Measurements from ENCODE around the gene SHISA6.

DNA sequence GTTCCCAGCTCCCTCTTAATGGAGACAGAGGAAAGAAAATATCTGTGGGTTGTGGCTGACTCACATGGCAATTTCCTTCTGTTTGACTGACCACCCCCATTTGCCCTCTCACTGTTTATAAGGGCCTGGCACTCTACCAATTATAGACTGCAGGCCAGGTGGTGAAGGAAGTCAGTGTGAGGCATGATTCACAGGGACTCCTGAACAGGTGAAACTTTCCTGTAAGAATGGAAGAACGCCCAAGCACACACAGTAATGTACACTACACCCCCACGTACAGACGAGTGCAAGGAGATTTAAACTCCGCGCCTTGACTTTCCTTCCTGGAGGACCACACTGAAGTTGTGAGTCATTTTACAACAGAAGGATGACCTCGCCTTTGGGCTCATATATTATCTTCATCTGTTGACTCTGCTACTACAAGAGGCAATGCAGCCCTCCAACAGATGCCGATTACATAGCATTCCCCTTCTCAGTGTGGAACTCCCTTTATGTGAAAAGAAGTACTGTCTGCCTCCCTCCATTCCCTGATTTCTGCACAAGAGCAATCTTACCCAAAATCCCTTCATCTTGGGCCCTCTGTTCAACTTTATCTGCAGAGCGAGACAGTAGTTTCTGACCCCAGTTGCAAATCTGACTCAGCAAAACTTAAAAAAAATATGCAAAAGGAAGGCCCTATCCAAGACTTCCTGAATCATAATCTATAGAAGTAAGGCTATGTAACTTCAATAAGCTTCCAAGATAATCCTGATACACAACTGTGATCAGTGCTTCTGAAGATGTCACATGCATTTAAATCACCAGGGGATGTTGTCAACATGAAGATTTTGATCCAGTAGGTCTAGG is 163.6 kb downstream of the SHISA6 start:
- TF ChIP-seq, protein P1, sequence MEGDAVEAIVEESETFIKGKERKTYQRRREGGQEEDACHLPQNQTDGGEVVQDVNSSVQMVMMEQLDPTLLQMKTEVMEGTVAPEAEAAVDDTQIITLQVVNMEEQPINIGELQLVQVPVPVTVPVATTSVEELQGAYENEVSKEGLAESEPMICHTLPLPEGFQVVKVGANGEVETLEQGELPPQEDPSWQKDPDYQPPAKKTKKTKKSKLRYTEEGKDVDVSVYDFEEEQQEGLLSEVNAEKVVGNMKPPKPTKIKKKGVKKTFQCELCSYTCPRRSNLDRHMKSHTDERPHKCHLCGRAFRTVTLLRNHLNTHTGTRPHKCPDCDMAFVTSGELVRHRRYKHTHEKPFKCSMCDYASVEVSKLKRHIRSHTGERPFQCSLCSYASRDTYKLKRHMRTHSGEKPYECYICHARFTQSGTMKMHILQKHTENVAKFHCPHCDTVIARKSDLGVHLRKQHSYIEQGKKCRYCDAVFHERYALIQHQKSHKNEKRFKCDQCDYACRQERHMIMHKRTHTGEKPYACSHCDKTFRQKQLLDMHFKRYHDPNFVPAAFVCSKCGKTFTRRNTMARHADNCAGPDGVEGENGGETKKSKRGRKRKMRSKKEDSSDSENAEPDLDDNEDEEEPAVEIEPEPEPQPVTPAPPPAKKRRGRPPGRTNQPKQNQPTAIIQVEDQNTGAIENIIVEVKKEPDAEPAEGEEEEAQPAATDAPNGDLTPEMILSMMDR (IDR thresholded peaks at IDR 0.05): no peak
- no peak for TF ChIP-seq POLR2A (IDR thresholded peaks at IDR 0.05)

Measured in thyroid gland (tissue), 4 donors.